ENCODE results near the gene KLF1.
"Not testable (repeated sequence)": the region's sequence is repeated elsewhere in the genome, so short reads cannot be mapped to it uniquely, and the experiment has no call there.

GRCh38 chr19:12890299-12890786, 3.3 kb upstream of the KLF1 start:
- peak; percentile 61; the same call in 1 of the 2 replicates for TF ChIP-seq CTCF (tag by site-specific recombination; IDR thresholded peaks at IDR 0.05)
- TF ChIP-seq PRDM1 (tag by site-specific recombination; IDR thresholded peaks at IDR 0.05); ELK4 (IDR thresholded peaks at IDR 0.05; ENCODE audit: borderline replicate concordance, low read depth, low read length); OVOL3 (tag by site-specific recombination; IDR thresholded peaks at IDR 0.05); REST (tag by site-specific recombination; IDR thresholded peaks at IDR 0.05): not testable (repeated sequence)

Data from HEK293 (cell line).